Ectodermal cell (in vitro differentiated cells): ENCODE results near the gene AP2A2.

Source experiments
- H3K27ac ChIP-seq: 2 replicates; pipeline ENCODE4 v1.7.0; 2013; ENCODE audit warnings: mild to moderate bottlenecking, low read depth, low read length; ENCODE audit not compliant: insufficient read depth, poor library complexity, severe bottlenecking
- H3K27me3 ChIP-seq: 2 replicates; pipeline ENCODE4 v1.7.0; 2013; ENCODE audit warnings: mild to moderate bottlenecking, low read length; ENCODE audit not compliant: insufficient read depth, control insufficient read depth, poor library complexity, severe bottlenecking
- H3K36me3 ChIP-seq: one replicate; pipeline ENCODE4 v1.7.0; 2013; ENCODE audit warnings: low read length; ENCODE audit not compliant: control insufficient read depth, insufficient read depth
- H3K4me1 ChIP-seq: one replicate; pipeline ENCODE4 v1.7.0; 2013; ENCODE audit warnings: low read length; ENCODE audit not compliant: control insufficient read depth, insufficient read depth
- H3K4me3 ChIP-seq: 2 replicates; pipeline ENCODE4 v1.7.0; 2013; ENCODE audit warnings: low read depth, low read length, control low read depth; ENCODE audit not compliant: insufficient read depth
- H3K9me3 ChIP-seq: 2 replicates; pipeline ENCODE4 v1.7.0; 2013; ENCODE audit warnings: mild to moderate bottlenecking, low read length, moderate library complexity; ENCODE audit not compliant: control insufficient read depth
- WGBS, 2 experiments: methylation state at CpG; one replicate each; pipeline ENCODE4 v1.1.7; 2013; ENCODE audit warnings: missing lambda C conversion rate in 2 of 2; 5-methylcytosine and 5-hydroxymethylcytosine counted together

Gene AP2A2

DNA sequence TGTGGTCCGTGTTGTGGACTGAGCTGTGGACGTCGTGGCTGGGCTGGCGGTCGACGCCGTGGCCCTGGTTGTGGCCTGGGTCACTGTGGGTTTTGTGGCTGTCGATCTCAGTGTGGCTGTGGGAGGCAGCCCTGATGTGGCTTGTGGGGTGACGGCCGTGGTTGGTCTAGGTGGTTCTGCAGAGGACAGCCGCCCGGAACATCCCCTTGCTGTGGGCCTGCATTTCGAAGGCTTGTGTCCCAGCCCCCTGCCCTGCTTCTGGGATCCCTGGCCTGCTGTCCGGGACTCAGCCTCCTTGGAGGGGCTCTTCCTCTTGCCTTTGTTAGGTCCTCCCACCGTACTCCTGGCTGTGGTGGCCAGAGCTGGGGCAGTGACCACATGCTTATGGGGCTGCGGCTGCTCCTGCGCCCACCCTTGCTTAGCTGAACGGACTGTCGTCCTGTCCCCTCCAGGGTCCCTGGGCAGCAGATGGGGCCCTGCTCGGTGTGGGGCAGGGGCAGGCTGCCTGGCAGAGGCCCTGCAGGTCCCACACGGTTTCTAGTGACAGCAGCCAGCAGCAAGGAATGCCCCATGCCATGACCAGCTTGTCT, 93.7 kb downstream of the AP2A2 start:
- WGBS, 2 experiments: 89 to 90% methylated on average over 21 of the region's 21 CpGs
- no peak overlapping the region for H3K4me3 ChIP-seq
- H3K27ac ChIP-seq: no peak overlapping the region
- H3K4me1 ChIP-seq: no peaks in the 10 kb centered on the region
- H3K36me3 ChIP-seq: no peaks in the 10 kb centered on the region
- H3K9me3 ChIP-seq: no peaks in the 10 kb centered on the region
- no peaks in the 10 kb centered on the region for H3K27me3 ChIP-seq

DNA sequence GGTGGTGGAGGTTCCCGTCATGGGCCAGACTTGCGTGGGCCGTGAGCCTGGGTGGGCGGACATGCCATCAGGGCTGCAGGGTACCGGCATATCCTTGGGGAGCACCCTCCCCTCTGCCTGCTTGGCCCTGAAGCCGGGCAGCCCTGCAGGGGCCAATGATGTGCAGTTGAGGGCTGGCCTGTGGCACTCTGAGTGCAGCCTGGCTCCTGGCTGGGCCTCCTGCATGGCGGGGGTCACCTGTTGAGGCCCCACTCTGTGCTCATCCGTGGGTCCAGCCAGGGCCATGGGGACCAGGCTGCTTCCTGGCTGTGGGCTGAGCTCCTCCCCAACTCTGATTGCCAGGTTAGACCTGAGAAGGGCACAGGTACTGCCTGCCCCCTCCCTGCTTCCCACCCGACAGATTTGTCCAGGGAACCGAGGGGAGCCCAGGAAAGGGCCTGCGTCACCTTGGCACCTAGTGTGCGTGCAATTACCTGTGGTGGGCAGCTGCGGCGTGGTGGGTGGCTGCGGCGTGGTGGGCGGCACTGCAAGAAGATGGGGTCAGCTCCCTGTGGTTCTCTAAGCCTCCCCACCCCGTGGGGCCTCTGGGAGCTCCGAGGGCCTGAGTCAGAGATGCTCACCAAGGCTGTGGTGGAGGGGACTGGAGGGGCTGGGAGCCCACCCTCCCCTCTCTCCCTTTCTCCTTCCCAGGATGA, 94.7 kb downstream of the AP2A2 start:
- Histone ChIP-seq H3K9me3 (no peaks in the 10 kb centered on the region), H3K36me3 (no peaks in the 10 kb centered on the region), H3K4me1 (no peaks in the 10 kb centered on the region), H3K4me3 (no peak overlapping the region), H3K27me3 (no peaks in the 10 kb centered on the region), H3K27ac (no peak overlapping the region)
- 91% methylated on average over 19 of the region's 19 CpGs for WGBS, 2 experiments

DNA sequence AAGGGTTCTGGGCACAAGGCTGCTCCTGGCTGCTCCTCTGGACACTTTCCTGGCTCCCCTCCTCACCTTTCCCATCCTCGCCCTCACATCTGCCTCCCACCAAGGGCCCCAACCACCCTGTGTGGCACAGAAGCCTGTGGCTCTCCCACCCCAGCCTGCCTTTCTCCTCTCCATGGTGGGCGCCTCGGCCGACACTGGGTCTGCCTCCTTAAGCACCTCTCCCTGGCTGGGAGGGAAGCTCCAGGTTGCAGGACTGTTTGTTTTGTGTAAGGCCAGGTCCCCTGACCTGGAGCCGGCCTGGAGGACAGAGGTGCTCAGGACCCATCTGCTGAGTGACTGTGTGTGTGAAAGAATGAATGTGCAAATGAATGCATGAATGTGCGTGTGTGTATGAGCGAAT, 96.7 kb downstream of the AP2A2 start:
- no peaks in the 10 kb centered on the region for H3K27me3 ChIP-seq
- H3K27ac ChIP-seq: no peak overlapping the region
- no peak overlapping the region for H3K4me3 ChIP-seq
- H3K9me3 ChIP-seq: no peaks in the 10 kb centered on the region
- WGBS, 2 experiments: 93 to 94% methylated on average over 7 of the region's 7 CpGs
- no peaks in the 10 kb centered on the region for H3K36me3 ChIP-seq
- no peaks in the 10 kb centered on the region for H3K4me1 ChIP-seq

DNA sequence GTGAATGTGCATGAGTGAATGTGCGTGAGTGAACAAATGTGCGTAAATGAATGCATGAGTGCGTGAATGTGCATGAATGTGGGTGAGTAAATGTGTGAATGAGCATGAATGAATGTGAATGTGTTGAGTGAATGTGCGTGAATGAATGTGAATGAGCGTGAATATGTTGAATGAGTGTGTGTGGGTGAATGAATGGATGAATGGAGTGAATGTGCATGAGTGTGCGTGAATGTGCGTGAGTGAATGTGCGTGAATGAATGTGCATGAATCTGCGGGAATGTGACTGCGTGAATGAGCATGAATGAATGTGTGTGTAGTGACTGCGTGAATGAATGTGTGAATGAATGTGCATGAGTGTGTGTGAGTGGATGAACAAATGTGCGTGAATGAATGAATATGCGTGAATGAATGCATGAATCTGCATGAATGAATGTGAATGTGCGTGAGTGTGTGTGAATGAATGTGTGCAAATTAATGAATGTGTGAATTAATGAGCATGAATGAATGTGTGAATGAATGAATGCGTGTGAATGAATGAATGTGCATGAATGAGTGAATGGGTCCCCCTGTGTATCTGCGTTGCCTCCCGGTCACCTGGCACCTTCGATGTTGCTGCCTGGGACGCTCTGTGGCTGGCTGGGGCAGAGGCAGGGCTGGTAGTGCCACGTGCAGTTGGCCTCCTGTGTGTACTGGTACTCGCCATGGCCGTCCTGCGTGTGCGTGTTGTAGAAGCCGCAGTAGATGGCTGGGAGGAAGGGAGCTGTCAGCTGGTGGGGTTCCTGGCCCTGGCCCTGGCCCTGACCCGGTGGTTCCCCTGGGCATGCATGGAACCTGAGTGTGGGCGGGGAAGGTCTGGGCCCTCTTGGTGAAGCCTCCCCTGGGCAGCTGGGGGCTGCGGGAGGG, 97.5 kb downstream of the AP2A2 start:
- Histone ChIP-seq H3K27me3 (no peaks in the 10 kb centered on the region), H3K4me1 (no peaks in the 10 kb centered on the region), H3K9me3 (no peaks in the 10 kb centered on the region), H3K36me3 (no peaks in the 10 kb centered on the region), H3K27ac (no peak overlapping the region), H3K4me3 (no peak overlapping the region)
- WGBS, 2 experiments: 93 to 96% methylated on average over 28 of the region's 28 CpGs

DNA sequence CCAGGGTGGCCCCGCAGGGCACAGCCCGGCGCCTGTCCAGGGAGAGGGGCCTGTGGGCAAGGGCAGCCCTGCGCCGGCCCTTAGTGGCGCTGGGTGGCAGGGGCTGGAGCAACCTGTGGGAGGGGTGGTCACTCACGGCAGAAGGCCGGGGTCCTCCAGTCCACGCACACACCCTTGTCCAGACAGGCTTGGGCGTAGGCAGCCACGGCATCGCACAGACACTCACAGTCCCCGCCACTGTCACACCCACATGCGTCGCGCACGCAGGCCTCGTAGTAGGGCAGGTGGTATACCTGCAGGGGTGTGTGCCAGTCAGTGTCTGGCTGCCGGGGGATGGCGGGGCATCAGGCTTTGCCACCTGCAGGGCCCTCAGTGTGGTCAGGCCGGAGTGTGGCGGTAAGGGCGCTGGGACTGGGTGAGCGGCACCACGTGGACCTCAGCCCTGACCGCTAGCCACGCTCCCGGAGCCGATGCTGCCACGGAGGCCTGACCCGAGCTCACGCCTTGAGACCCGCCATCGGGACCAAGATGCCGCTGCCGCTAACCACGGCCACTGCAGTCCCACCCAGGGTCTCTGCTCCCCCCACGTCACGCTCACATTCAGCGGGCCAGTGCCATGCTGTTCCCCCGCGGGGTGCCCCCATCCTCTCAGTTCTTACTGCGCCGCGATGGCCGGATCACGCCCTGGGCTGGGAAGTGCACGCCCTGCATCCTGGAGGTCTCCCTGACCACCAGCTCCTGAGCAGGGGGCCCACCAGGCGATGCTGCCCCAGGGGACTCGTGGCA, 98.3 kb downstream of the AP2A2 start:
- WGBS, 2 experiments: 96% methylated on average over 50 of the region's 50 CpGs
- H3K36me3 ChIP-seq: no peaks in the 10 kb centered on the region
- H3K27me3 ChIP-seq: no peaks in the 10 kb centered on the region
- no peaks in the 10 kb centered on the region for H3K4me1 ChIP-seq
- no peak overlapping the region for H3K27ac ChIP-seq
- H3K9me3 ChIP-seq: no peaks in the 10 kb centered on the region
- H3K4me3 ChIP-seq: no peak overlapping the region

DNA sequence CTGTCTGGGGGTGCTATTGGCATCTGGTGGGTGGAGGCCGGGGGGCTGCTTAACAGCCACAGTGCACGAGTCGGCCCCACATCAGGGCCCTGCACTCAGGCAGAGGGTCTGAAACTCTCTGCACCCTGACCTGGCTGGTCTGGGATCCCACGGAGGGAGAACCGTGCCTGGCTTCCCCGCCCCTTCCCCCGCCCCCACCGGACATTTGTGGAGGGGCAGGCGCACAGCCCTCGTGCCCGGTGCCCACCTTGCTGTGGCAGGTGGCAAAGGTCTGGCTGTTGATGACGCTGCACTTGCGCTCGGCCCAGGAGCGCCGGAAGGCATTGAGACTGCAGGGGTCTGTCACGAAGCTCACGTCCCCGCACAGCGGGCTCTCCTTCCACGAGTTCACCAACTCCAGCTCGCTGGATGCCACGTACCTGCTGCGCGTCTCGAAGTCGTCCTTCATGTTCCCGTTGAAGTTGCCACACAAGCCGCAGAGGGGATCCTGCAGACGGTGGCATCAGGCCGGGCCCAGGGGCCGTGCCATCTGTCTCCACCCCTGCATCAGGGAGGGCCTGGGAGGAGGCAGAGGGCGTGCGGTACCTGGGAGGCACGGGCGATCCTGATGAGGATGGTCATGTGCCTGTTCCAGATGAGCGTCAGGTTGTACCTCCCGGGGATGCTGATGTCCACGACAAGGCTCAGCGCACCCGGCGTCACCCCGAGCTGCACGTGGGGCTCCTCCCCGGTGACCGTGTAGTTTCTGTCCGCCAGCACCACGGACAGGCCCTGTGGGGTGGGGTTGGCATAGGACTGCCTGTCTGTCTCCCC, 99.1 kb downstream of the AP2A2 start:
- WGBS, 2 experiments: 94 to 95% methylated on average over 48 of the region's 48 CpGs
- Histone ChIP-seq H3K36me3 (no peaks in the 10 kb centered on the region), H3K4me3 (no peak overlapping the region)

DNA sequence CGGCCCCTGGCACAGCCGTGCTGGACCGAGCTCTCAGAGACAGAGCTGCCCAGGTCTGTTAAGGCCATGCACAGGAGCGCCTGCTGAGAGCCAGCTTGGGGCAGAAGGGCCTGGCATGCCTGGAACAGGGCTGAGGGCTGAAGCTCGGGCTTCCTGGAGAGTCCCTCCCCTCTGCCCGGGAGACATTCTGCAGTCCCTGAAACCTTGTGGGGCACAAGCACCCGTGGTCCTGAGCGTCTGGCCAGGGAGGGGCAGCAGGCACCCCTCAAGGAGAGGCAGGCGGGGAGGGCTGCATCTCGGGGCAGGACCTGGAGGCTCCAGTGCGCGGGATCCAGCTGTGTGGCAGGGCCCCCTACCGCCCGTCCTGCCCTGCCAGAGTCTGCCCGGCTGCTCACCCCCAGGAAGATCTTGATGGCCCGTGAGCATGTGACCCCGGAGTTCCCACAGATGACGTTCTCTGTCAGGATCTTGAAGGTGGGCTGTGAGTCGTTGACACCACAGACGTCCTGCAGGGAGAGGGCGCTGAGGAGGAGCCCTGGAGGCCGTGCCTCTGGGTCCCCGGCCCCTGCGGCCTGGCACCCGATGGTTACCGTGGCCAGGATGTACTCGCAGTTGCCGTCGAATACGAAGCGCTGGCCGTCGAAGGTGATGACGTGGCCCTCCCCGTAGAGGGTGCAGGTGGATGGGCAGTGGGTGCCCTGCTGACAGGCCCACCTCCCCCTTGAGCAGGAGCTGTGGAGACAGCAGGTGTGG, 99.9 kb downstream of the AP2A2 start:
- H3K4me3 ChIP-seq: no peak overlapping the region
- H3K4me1 ChIP-seq: no peaks in the 10 kb centered on the region
- WGBS, 2 experiments: 91 to 93% methylated on average over 35 of the region's 35 CpGs
- H3K36me3 ChIP-seq: no peaks in the 10 kb centered on the region
- H3K9me3 ChIP-seq: no peaks in the 10 kb centered on the region
- H3K27ac ChIP-seq: no peak overlapping the region
- H3K27me3 ChIP-seq: no peaks in the 10 kb centered on the region

More for the DNA sequence above, 99.1 kb downstream of the AP2A2 start:
- Histone ChIP-seq H3K4me1 (no peaks in the 10 kb centered on the region), H3K9me3 (no peaks in the 10 kb centered on the region), H3K27ac (no peak overlapping the region), H3K27me3 (no peaks in the 10 kb centered on the region)

DNA sequence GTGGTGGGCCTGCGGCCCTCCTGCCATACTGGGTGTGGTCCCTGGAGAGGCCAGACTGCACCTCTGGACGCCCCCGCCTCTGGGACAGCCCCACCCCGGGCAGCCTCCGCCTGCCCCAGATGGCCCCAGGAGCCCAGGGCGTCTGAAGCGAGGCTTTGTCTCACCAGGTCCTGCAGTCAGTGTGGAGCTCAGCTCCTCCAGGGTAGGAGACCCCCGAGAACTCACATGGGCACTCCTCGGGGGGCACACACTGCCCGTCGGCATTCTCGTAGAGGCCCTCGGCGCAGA, 100.4 kb downstream of the AP2A2 start:
- Histone ChIP-seq H3K27me3 (no peaks in the 10 kb centered on the region), H3K4me1 (no peaks in the 10 kb centered on the region), H3K27ac (no peak overlapping the region), H3K4me3 (no peak overlapping the region), H3K9me3 (no peaks in the 10 kb centered on the region), H3K36me3 (no peaks in the 10 kb centered on the region)
- WGBS, 2 experiments: 93 to 96% methylated on average over 14 of the region's 14 CpGs
